Spleen (tissue), 7 donors: ENCODE results near the gene GTF3C5.

ENCODE experiments used
- POLR2A ChIP-seq, 3 donors: fragments of 450-650 bp; IDR thresholded peaks; one replicate each; pipeline ENCODE4 v1.5.1; 2017; ENCODE audit warnings: antibody characterized with exemption in 3 of 3, mild to moderate bottlenecking in 1 of 3
- POLR2AphosphoS5 ChIP-seq, 3 donors: sonication (generic); formaldehyde crosslinking; IDR thresholded peaks; one replicate each; pipeline ENCODE4 v1.5.1; 2017; ENCODE audit warnings: antibody characterized with exemption in 3 of 3
- TF ChIP-seq, protein P1 (sequence below), 11 experiments: fragments of 200-600 bp in 7 of 11; fragments of 450-650 bp in 4 of 11; sonication (generic) in 4 of 11; IDR thresholded peaks in 8 of 11; conservative IDR thresholded peaks in 3 of 11; 1 replicate in 7 of 11; 2 replicates in 4 of 11; pipeline versions ENCODE4 v1.4.0 to v1.8.0; 2016 to 2021; ENCODE audit warnings: antibody characterized with exemption in 11 of 11, inconsistent platforms in 4 of 11, mild to moderate bottlenecking in 1 of 11
- donor health status: DM: no; HTN: no; CAD: no; lungs with moderate emphysema.
- donor health status: DM: no; HTN: no; CAD: no.
- donor health status: DM: no; HTN: no; CAD: no.

DNA sequence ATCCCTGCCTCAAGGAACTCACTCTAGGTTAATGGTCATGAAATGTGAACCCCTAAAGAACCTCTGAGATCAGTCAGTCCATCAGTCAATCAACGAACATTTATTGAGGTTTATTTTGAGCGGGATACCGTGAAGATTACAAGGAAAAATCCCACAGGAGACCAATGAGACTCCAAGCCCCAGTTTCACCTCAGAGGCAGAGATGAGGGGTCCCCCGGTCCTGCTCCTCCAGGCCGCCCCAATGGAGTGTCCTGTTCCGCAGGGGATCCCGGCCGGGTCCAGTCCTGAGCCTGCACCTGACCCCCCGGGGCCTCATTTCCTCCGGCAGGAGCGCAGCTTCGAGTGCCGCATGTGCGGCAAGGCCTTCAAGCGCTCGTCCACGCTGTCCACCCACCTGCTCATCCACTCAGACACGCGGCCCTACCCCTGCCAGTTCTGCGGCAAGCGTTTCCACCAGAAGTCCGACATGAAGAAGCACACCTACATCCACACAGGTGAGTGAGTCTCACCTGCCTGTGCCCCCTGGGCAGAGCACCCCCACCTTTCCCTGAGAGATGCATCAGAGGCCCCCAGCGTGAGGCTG lies 41.3 kb upstream of the GTF3C5 start:
- TF ChIP-seq, protein P1, sequence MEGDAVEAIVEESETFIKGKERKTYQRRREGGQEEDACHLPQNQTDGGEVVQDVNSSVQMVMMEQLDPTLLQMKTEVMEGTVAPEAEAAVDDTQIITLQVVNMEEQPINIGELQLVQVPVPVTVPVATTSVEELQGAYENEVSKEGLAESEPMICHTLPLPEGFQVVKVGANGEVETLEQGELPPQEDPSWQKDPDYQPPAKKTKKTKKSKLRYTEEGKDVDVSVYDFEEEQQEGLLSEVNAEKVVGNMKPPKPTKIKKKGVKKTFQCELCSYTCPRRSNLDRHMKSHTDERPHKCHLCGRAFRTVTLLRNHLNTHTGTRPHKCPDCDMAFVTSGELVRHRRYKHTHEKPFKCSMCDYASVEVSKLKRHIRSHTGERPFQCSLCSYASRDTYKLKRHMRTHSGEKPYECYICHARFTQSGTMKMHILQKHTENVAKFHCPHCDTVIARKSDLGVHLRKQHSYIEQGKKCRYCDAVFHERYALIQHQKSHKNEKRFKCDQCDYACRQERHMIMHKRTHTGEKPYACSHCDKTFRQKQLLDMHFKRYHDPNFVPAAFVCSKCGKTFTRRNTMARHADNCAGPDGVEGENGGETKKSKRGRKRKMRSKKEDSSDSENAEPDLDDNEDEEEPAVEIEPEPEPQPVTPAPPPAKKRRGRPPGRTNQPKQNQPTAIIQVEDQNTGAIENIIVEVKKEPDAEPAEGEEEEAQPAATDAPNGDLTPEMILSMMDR (IDR thresholded peaks at IDR 0.05 in 8 of 11, conservative IDR thresholded peaks at IDR 0.05 in 3 of 11), result no peak
- TF ChIP-seq POLR2AphosphoS5 (IDR thresholded peaks at IDR 0.05), result no peak
- no peak for TF ChIP-seq POLR2A (IDR thresholded peaks at IDR 0.05)
